ENCODE data around the gene ASH1L. TPM values are rescaled to one million over a fixed set of nuclear protein-coding genes. Genes with fewer than 3 reads are reported as not detected.

The ASH1L gene
- total and polyA plus RNA-seq, 9 of the 15 experiments (the other 6 are each of a cell fraction or from before 2014, with no cell fraction given) = 2.0 to 23.3 (median 14.6) TPM

DNA sequence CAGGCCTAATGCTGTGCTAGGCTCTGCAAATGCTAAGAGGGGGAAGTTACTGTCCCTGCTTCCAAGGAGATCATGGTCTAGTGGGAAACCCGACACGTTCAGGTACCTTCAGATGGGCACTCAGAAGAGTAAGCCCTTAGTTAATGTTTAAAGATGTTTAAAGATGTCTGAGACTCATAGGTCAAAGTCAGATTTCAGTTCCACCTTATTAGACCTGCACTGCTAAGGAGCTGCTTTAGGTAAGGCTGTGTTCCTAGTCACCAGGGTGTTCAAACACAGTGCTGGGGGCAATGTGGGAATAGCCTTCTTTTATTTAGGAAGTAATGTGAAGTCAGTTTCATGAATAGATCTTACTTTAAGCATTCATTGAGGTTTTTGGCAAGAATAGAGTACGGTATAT lies 245.7 kb downstream of the ASH1L start (continued):
- no peak for TF ChIP-seq DACH1 (IDR thresholded peaks at IDR 0.05; ENCODE audit: partially characterized antibody)
- no peak for TF ChIP-seq SRSF9 (IDR thresholded peaks at IDR 0.05; ENCODE audit: borderline replicate concordance, low read depth, low read length)
- TF ChIP-seq ZBTB1 (CRISPR knock-in tag; IDR thresholded peaks at IDR 0.05; ENCODE audit: borderline replicate concordance, low read depth) = no peak
- no peak for TF ChIP-seq MYC (IDR thresholded peaks at IDR 0.05; ENCODE audit: low read depth, low read length)
- no peak for TF ChIP-seq MYC (CRISPR knock-in tag; IDR thresholded peaks at IDR 0.05; ENCODE audit: borderline replicate concordance, low read depth)
- TF ChIP-seq MLLT1 (IDR thresholded peaks at IDR 0.05) = no peak

GRCh38 chr1:155313261-155313660 lies 249.3 kb downstream of the ASH1L start:
- FAIRE-seq = no peak
- no TSS peak for BruUV-seq (replicated peaks)
- H4K20me1 ChIP-seq (replicated peaks; ENCODE audit: control insufficient read depth, insufficient read depth, low read length) = 0 out of 2 replicates have a peak, but pooled peaks cover 2% of the 10 kb centered on the region
- no peaks in the 10 kb centered on the region for H3K9me1 ChIP-seq (ENCODE audit: control insufficient read depth, insufficient read depth, low read length)
- H3K9me3 ChIP-seq (replicated peaks; ENCODE audit: control insufficient read depth, insufficient read depth, low read depth, low read length) = no peaks in the 10 kb centered on the region
- DNase-seq (ENCODE audit: extremely low read depth in 1 of 4, low spot score in 3 of 4) = no peak
- 96% methylated on average over 6 of the region's 8 CpGs for WGBS (ENCODE audit: insufficient coverage, low coverage, missing lambda C conversion rate)
- TF ChIP-seq, protein P1, sequence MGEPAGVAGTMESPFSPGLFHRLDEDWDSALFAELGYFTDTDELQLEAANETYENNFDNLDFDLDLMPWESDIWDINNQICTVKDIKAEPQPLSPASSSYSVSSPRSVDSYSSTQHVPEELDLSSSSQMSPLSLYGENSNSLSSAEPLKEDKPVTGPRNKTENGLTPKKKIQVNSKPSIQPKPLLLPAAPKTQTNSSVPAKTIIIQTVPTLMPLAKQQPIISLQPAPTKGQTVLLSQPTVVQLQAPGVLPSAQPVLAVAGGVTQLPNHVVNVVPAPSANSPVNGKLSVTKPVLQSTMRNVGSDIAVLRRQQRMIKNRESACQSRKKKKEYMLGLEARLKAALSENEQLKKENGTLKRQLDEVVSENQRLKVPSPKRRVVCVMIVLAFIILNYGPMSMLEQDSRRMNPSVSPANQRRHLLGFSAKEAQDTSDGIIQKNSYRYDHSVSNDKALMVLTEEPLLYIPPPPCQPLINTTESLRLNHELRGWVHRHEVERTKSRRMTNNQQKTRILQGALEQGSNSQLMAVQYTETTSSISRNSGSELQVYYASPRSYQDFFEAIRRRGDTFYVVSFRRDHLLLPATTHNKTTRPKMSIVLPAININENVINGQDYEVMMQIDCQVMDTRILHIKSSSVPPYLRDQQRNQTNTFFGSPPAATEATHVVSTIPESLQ (CRISPR knock-in tag; IDR thresholded peaks at IDR 0.05) = no peak
- TF ChIP-seq NFXL1 (CRISPR knock-in tag; IDR thresholded peaks at IDR 0.05) = no peak
- TF ChIP-seq ATF2 (CRISPR knock-in tag; IDR thresholded peaks at IDR 0.05) = no peak
- no peaks in the 10 kb centered on the region for H3K27me3 ChIP-seq (ENCODE audit: control insufficient read depth in 2 of 2, insufficient read depth in 2 of 2, low read length in 2 of 2)
- peak overlapping the region; percentile 18 for H3K4me2 ChIP-seq (ENCODE audit: insufficient read depth, low read length)
- intact Hi-C loops (cut with micrococcal nuclease) = no loop called here
- H3K4me1 ChIP-seq (replicated peaks in 1 of 2; ENCODE audit: control insufficient read depth in 2 of 2, insufficient read depth in 2 of 2, low read length in 2 of 2) = peaks cover 11 to 15% of the 10 kb centered on the region in 2 experiments; a peak in 3 of 5 replicates
- ATAC-seq = no peak
- H3K4me3 ChIP-seq = no peak overlapping the region
- peak overlapping the region in 1 of 2 experiments; percentile 70; a peak in 2 of 4 replicates for H3K9ac ChIP-seq (ENCODE audit: insufficient read depth in 1 of 2, low read depth in 2 of 2, low read length in 2 of 2)
- in situ Hi-C loops (cut with MboI) = loop anchor here (25.0 kb wide), 1 partner anchor 1424 kb away; the partner anchor contains the start of genes ISG20L2, METTL25B and MRPL24
- peaks cover 73% of the 10 kb centered on the region for H3K36me3 ChIP-seq (ENCODE audit: control insufficient read depth, insufficient read depth, low read length)
- no peak overlapping the region for H2AFZ ChIP-seq (ENCODE audit: low read depth, low read length)
- CTCF ChIA-PET (ENCODE audit: low intra/inter-chr PET ratio) = no interaction called here
- POLR2A ChIA-PET = interaction anchor here (0.6 kb wide), 1 partner anchor 303 kb away, joined by 3 read pairs; no protein-coding TSS in a partner anchor
- no peak overlapping the region for H3K27ac ChIP-seq (ENCODE audit: extremely low read depth, low read depth, low read length)
- H3K79me2 ChIP-seq (ENCODE audit: control insufficient read depth, insufficient read depth, low read length) = peaks cover 46% of the 10 kb centered on the region
